Spleen (tissue), 7 donors: Measurements from ENCODE around the gene IBA57.

Experiments used
- CTCF ChIP-seq, 11 experiments: fragments of 200-600 bp in 7 of 11; fragments of 450-650 bp in 4 of 11; sonication (generic) in 4 of 11; IDR thresholded peaks in 8 of 11; conservative IDR thresholded peaks in 3 of 11; 1 replicate in 7 of 11; 2 replicates in 4 of 11; pipeline versions ENCODE4 v1.4.0 to v1.8.0; 2016 to 2021; ENCODE audit warnings: antibody characterized with exemption in 11 of 11, inconsistent platforms in 4 of 11, mild to moderate bottlenecking in 1 of 11
- POLR2A ChIP-seq, 3 donors: fragments of 450-650 bp; IDR thresholded peaks; one replicate each; pipeline ENCODE4 v1.5.1; 2017; ENCODE audit warnings: antibody characterized with exemption in 3 of 3, mild to moderate bottlenecking in 1 of 3
- donor health status: DM: no; HTN: no; CAD: no; lungs with moderate emphysema.
- donor health status: DM: no; HTN: no; CAD: no.
- donor health status: DM: no; HTN: no; CAD: no.

- TF ChIP-seq POLR2A (IDR thresholded peaks at IDR 0.05) (no peak), CTCF (IDR thresholded peaks at IDR 0.05 in 8 of 11, conservative IDR thresholded peaks at IDR 0.05 in 3 of 11) (no peak)
Observed at GRCh38 chr1:228210712-228211530, 45.3 kb downstream of the IBA57 start.
